Measurements from ENCODE around the gene CCDC87.

The CCDC87 gene

GRCh38 chr11:66559866-66560676, 32.8 kb downstream of the CCDC87 start:
- Mint-ChIP-seq H3K27me3 (peaks cover 22% of the 10 kb centered on the region), H3K27ac (no peak overlapping the region), H3K4me3 (no peak overlapping the region), H3K36me3 (ENCODE audit: low read depth) (no peaks in the 10 kb centered on the region), H3K9me3 (no peaks in the 10 kb centered on the region), H3K4me1 (peaks cover 6% of the 10 kb centered on the region)
- DNase-seq (no peak), ATAC-seq (no peak)

- no peak overlapping the region for H3K4me3 Mint-ChIP-seq
- no peak for ATAC-seq
- H3K4me1 Mint-ChIP-seq = peaks cover 6% of the 10 kb centered on the region
- no peaks in the 10 kb centered on the region for H3K9me3 Mint-ChIP-seq
- H3K36me3 Mint-ChIP-seq (ENCODE audit: low read depth) = no peaks in the 10 kb centered on the region
- no peak for DNase-seq
- no peak overlapping the region for H3K27ac Mint-ChIP-seq
- peaks cover 22% of the 10 kb centered on the region for H3K27me3 Mint-ChIP-seq
These were observed 33.6 kb downstream of the CCDC87 start for GRCh38 chr11:66559142-66559865.

GRCh38 chr11:66557733-66558326, 35.0 kb downstream of the CCDC87 start:
- no peak for DNase-seq
- ATAC-seq = no peak
- H3K27ac Mint-ChIP-seq = no peak overlapping the region
- H3K9me3 Mint-ChIP-seq = no peaks in the 10 kb centered on the region
- H3K36me3 Mint-ChIP-seq (ENCODE audit: low read depth) = no peaks in the 10 kb centered on the region
- peaks cover 22% of the 10 kb centered on the region for H3K27me3 Mint-ChIP-seq
- H3K4me1 Mint-ChIP-seq = peaks cover 6% of the 10 kb centered on the region
- H3K4me3 Mint-ChIP-seq = no peak overlapping the region

GRCh38 chr11:66556086-66556485, 36.8 kb downstream of the CCDC87 start:
- peaks cover 22% of the 10 kb centered on the region for H3K27me3 Mint-ChIP-seq
- H3K36me3 Mint-ChIP-seq (ENCODE audit: low read depth) = no peaks in the 10 kb centered on the region
- DNase-seq (no peak), ATAC-seq (no peak)
- peaks cover 6% of the 10 kb centered on the region for H3K4me1 Mint-ChIP-seq
- no peaks in the 10 kb centered on the region for H3K9me3 Mint-ChIP-seq
- H3K4me3 Mint-ChIP-seq = no peak overlapping the region
- H3K27ac Mint-ChIP-seq = no peak overlapping the region

GRCh38 chr11:66555416-66555815, 37.4 kb downstream of the CCDC87 start:
- Mint-ChIP-seq H3K27ac (no peak overlapping the region), H3K4me3 (no peak overlapping the region), H3K27me3 (peaks cover 20% of the 10 kb centered on the region), H3K36me3 (ENCODE audit: low read depth) (no peaks in the 10 kb centered on the region), H3K4me1 (peaks cover 6% of the 10 kb centered on the region), H3K9me3 (no peaks in the 10 kb centered on the region)
- ATAC-seq (no peak), DNase-seq (no peak)

GRCh38 chr11:66554602-66555001, 38.3 kb downstream of the CCDC87 start:
- Mint-ChIP-seq H3K4me1 (peaks cover 6% of the 10 kb centered on the region), H3K27me3 (peaks cover 20% of the 10 kb centered on the region), H3K9me3 (no peaks in the 10 kb centered on the region), H3K27ac (no peak overlapping the region), H3K36me3 (ENCODE audit: low read depth) (no peaks in the 10 kb centered on the region), H3K4me3 (no peak overlapping the region)
- no peak for DNase-seq
- no peak for ATAC-seq

- H3K27me3 Mint-ChIP-seq = no peaks in the 10 kb centered on the region
These were observed 42.0 kb downstream of the CCDC87 start for GRCh38 chr11:66550887-66551286.

GRCh38 chr11:66549696-66550095, 43.2 kb downstream of the CCDC87 start:
- no peak overlapping the region for H3K4me3 Mint-ChIP-seq
- DNase-seq = no peak
- H3K9me3 Mint-ChIP-seq = no peaks in the 10 kb centered on the region

More at GRCh38 chr11:66550887-66551286, 42.0 kb downstream of the CCDC87 start:
- no peak overlapping the region for H3K27ac Mint-ChIP-seq
- ATAC-seq (no peak), DNase-seq (no peak)
- H3K4me3 Mint-ChIP-seq = no peak overlapping the region
- H3K36me3 Mint-ChIP-seq (ENCODE audit: low read depth) = no peaks in the 10 kb centered on the region
- H3K4me1 Mint-ChIP-seq = peaks cover 2% of the 10 kb centered on the region
- H3K9me3 Mint-ChIP-seq = no peaks in the 10 kb centered on the region

GRCh38 chr11:66548774-66549630, 43.9 kb downstream of the CCDC87 start:
- Mint-ChIP-seq H3K27ac (no peak overlapping the region), H3K4me3 (no peak overlapping the region), H3K9me3 (no peaks in the 10 kb centered on the region), H3K4me1 (peaks cover 11% of the 10 kb centered on the region), H3K36me3 (ENCODE audit: low read depth) (no peaks in the 10 kb centered on the region), H3K27me3 (no peaks in the 10 kb centered on the region)
- no peak for ATAC-seq
- DNase-seq = no peak

More at GRCh38 chr11:66549696-66550095, 43.2 kb downstream of the CCDC87 start:
- Mint-ChIP-seq H3K36me3 (ENCODE audit: low read depth) (no peaks in the 10 kb centered on the region), H3K27me3 (no peaks in the 10 kb centered on the region), H3K4me1 (peaks cover 6% of the 10 kb centered on the region), H3K27ac (no peak overlapping the region)
- ATAC-seq = no peak

GRCh38 chr11:66548041-66548440, 44.8 kb downstream of the CCDC87 start:
- H3K4me1 Mint-ChIP-seq = peaks cover 19% of the 10 kb centered on the region
- H3K27ac Mint-ChIP-seq = no peak overlapping the region
- no peak overlapping the region for H3K4me3 Mint-ChIP-seq
- no peaks in the 10 kb centered on the region for H3K9me3 Mint-ChIP-seq
- H3K36me3 Mint-ChIP-seq (ENCODE audit: low read depth) = no peaks in the 10 kb centered on the region
- no peak for ATAC-seq
- no peaks in the 10 kb centered on the region for H3K27me3 Mint-ChIP-seq
- no peak for DNase-seq

- DNase-seq (no peak), ATAC-seq (no peak)
- peaks cover 20% of the 10 kb centered on the region for H3K4me1 Mint-ChIP-seq
- no peak overlapping the region for H3K4me3 Mint-ChIP-seq
- no peak overlapping the region for H3K27ac Mint-ChIP-seq
- no peaks in the 10 kb centered on the region for H3K9me3 Mint-ChIP-seq
- no peaks in the 10 kb centered on the region for H3K36me3 Mint-ChIP-seq (ENCODE audit: low read depth)
- H3K27me3 Mint-ChIP-seq = no peaks in the 10 kb centered on the region
These were observed 45.2 kb downstream of the CCDC87 start for GRCh38 chr11:66547662-66548009.

- peaks cover 23% of the 10 kb centered on the region for H3K4me1 Mint-ChIP-seq
- H3K36me3 Mint-ChIP-seq (ENCODE audit: low read depth) = no peaks in the 10 kb centered on the region
- ATAC-seq (no peak), DNase-seq (no peak)
- H3K27ac Mint-ChIP-seq = no peak overlapping the region
- H3K4me3 Mint-ChIP-seq = peak overlapping the region; percentile 88
- no peaks in the 10 kb centered on the region for H3K27me3 Mint-ChIP-seq
- H3K9me3 Mint-ChIP-seq = no peaks in the 10 kb centered on the region
These were observed 45.7 kb downstream of the CCDC87 start for GRCh38 chr11:66546966-66547661.

- peak; percentile 22 for DNase-seq
- Mint-ChIP-seq H3K27me3 (no peaks in the 10 kb centered on the region), H3K4me3 (peak within 1 kb of the TSS; percentile 88), H3K9me3 (no peaks in the 10 kb centered on the region), H3K4me1 (peaks cover 23% of the 10 kb centered on the region), H3K36me3 (ENCODE audit: low read depth) (peaks cover 4% of the 10 kb centered on the region), H3K27ac (peak within 1 kb of the TSS; percentile 69)
- ATAC-seq = no peak
These were observed 46.4 kb downstream of the CCDC87 start, which contains the start of gene ACTN3 for GRCh38 chr11:66546368-66546965. Gene ACTN3, plus strand, starts transcription at chr11:66546903. Its CDS starts 35 bp downstream, at chr11:66546938.

Measured in activated naive CD8-positive, alpha-beta T cell treated with anti-CD3 and anti-CD28 coated beads, Interleukin-2, amount 50 U/mL, for 24 hours (primary cell).